Dermis microvascular lymphatic vessel endothelial cell (primary cell): Measurements from ENCODE around the gene SESN1. TPM values are rescaled to one million over a fixed set of nuclear protein-coding genes. Genes with fewer than 3 reads are reported as not detected.
A peak's percentile ranks its signal among the peaks of the same experiment; 100 is the strongest.

ENCODE experiments used
- DNase-seq, 2 donors: peaks; one replicate each; pipeline versions ENCODE4 v3.0.0 to v3.0.0-alpha.2; 2010; ENCODE audit warnings: low read depth in 2 of 2
- total RNA-seq: library from RNA; depleted of rRNA; stranded (reverse); fragments of >200 nt; gene quantifications from 2 replicates; pipeline ENCODE4 v1.2.1, GENCODE V29; 2014

The SESN1 gene
- total RNA-seq, 1 donor from 2014 or later = 33.6 TPM

DNA sequence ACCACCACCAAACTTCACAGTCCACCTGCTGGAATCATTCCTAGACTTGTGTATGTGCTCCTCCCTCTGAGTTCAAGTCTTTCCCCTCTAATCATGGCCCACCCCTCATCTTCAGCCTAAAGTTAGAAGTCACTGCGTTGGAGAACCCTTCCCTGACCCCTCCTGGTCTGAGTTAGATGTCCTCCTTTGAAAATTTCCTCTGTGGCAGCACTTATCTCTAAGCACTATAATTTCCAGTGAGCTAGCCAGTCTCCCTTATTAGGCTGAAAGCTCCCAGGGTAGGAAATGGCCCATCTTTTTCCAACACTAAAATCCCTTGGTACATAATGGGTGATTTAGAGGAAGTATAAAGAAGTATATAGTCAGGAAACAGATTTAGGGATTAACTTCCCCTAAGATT lies 63.2 kb downstream of the SESN1 start:
- DNase-seq = no peak

DNA sequence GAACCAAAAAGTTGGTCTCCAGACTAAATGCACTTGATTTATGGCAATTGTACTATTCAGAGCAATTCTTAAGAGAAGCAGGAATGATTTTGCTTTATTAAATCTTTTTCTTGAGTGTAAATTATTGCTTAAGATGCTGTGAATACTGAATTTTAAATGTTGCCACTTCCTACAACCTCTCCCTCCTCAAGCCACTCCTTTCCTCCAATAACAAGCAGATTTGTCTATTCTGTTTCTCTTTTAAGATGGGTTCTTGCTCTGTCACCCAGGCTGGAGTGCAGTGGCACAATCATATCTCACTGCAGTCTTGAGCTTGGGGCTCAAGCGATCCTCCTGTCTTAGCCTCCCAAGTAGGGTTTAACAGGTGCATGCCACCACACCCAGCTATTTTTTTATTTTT lies 65.3 kb downstream of the SESN1 start:
- no peak for DNase-seq

DNA sequence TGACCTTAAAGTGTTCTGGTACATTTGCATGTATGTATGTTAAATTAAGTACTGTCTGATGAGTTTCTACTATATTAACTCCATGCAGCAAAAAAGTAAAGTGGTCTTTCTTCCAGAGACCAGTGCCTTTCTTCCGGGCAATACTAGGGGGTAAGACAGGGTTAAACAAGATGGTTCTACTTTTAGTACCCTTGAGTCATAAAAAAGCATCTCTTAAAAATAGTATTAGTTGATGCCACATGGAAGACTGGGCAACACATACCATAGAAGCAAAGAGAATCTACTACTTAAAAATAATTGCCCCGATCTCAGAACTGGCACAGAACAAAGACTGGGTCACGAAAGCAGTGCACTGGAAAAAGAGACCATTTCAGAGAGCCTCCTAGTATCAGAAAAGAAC lies 66.2 kb downstream of the SESN1 start:
- DNase-seq = no peak

DNA sequence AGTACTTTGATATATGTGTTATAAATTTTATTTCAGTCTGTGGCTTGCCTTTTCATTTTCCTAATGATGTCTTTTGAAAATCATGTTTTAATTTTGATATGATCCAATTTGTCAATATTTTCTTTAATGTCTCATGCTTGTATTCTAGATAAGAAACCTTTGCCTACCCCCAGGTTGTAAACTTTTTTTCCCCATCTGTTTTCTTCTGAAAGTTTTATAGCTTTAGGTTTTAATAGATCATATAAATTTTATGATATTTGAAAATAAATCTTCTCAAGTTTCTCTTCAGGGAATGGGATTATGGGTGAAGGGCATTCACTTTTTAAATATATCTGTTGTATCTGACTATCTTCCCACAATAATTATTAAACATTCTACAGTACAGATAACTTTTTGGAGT lies 66.7 kb downstream of the SESN1 start:
- no peak for DNase-seq

DNA sequence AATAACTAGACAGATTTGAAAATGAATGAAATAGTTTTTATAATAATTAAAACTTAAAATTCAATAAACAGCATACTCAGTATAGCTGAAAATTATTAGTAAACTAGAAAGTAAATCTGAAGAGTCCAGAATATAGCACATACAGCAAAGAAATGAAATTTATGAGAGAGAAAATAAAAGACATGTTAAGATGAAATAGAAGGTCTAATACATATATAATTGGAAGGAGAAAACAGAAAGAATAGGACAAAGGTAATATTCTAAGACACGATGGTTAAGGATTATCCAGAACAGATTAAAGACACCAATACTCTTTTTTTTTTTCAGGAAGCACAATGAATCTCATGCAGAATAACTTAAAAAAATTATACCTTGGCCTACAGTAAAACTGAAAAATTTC lies 69.0 kb downstream of the SESN1 start:
- DNase-seq = no peak

DNA sequence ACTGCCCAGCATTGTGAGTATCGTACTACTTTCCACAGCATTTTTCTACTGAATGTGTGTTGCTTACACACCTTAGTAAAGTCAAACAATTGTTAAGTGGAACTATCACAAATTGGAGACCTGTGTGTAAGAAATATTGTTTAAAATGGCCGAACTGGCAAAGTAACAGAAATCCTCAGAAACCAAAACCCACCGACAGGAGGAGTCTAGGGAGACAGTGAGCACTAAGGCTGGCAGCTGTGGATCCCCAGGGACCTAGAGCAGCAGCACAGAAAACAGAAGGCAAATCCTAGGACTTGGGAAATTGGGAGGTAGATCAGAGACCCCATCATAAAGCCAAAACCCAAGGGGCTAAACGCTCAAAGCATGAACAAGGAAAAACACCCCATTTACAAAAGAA lies 69.9 kb downstream of the SESN1 start:
- no peak for DNase-seq

DNA sequence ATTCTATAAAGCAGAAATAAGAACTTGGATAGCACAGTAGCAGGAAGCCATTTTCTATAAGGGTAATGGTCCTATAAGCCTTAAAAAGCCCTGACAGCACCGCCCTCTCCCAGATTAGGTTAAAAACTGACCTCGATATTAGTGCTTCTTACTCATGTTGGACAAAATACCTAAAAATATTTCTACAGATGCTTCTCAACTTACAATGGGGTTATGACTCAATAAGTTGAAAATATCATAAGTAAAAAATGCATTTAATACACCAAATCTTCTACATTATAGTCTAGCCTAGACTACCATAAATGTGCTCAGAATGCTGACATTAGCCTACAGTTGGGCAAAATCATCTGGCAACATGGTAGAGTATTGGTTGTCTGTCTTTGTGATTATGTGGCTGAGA lies 70.3 kb downstream of the SESN1 start:
- no peak for DNase-seq

DNA sequence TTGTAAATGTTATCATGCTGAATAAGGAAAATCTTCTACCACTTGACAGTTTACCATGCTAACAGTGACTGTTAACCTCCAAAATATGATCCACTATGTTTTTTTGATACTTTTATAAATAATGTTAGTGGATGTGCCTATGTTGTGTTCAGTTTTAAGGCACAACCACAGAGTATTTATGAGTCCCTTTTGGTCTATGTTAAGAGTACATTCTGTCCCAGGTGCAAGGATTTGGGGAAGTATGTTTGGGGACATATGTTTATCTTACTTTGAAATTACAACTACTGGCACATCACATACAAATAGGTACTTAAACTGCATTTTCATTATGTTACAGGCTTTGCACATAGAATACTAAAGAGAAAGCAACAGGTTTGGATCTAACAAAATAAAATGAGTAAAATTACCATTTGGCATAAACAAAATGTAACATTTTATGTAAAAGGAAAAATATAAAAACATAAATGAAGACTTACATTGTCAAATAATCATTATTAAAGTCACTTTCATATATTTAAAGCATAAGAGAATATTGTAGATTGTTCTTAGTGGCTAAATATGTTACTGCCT lies 71.2 kb downstream of the SESN1 start:
- DNase-seq = no peak

DNA sequence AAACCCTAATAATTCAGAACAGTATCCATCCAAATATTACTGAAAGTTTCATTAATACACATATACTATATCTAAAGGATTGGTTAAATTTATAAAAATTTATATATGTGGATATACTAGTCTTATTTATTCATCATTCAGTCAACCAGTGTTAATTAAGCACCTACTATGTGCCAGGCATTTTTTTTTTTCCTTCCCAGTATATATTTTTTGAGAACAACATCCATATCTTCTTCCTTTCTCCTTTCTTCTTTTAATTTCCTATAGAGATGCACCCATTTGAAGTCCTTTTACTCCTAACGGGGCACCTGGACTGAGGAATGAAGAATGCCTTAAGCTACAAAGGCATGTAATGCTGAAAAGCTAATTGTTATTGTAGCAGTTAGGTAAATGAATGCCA lies 72.8 kb downstream of the SESN1 start:
- no peak for DNase-seq

DNA sequence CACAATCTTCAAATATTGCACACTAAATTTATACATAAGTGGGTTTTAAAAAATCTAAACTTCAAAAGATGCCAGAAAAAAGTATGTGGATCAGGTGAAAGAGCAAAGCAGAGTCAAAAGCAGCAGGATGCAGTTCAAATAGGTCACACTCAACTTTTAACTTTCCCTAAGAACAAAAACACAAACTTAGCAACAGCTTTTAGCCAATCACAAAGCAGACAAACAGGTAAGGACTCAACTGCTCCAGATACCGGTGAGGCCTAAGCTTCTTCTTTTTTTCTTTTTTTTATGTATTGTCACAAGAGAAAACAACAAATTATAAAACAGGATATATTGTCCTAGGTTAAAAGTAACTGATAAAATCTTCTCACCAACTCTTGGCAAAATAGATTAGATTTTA lies 74.7 kb downstream of the SESN1 start:
- no peak for DNase-seq

DNA sequence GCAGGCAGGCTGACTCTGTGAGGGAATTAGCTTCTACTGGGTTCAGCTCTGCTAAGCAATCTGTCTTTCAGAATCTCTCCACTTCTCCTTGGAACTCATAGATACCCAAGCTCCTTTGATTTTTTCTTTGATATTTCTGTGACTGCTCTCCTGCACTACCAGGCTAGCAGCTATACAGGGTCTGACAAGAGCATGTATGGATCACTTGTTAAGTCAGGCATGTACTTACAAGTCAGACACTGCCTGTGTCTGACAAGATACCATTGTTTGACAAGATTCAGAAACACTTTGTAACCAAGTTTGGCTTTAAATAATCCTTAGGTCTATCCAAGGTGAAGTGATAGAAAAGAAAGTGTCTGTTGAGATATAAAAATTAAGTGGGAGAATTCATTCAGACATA lies 79.5 kb downstream of the SESN1 start:
- no peak for DNase-seq

DNA sequence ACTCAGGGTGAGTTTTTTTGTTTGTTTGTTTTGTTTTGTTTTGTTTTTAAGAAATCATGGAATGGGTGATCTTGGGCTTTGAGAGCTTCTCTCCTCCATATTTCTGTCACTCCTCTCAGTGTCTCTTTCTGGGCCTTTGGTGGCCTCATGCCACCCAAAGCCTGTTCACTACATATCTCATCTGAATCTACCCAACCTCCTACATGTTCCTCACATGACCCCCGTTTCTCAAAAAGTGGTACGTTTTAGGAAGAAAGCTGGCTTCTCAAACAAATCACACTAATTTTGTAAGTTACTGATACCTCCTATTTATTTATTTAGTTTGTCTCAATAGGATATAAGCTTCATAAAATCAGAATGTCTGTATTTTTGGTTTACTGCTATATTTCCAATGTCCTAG lies 80.0 kb downstream of the SESN1 start:
- no peak for DNase-seq

DNA sequence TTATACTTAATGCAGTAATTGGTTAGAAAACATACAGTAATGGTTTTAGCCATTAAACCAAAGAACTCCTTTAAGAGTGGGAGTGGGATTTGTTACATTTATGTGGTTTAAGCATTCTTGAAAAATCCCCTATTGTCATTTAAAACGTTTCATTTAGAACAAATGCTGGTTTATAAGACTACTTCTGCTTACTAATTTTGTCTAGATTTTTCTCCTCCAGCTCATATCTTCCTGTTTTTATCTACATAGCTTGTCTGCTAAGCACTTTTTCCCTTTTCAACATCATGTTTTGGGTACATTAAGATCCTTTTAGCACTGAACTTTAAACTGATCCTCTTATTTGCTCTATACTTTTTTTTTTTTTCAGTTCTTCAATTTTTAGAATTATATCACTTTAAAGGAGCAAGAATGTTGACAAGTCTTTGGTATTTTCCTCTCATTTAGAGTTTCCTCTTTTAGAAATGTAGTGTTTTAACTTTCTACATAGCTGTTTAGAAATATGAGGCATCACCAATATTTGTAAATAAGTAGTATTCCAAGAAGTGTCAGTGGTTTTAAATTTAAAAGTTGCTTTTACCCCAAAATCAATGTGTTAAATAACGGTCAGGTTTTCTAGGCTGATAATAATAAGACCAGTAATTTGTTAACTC lies 80.9 kb downstream of the SESN1 start:
- DNase-seq = no peak

DNA sequence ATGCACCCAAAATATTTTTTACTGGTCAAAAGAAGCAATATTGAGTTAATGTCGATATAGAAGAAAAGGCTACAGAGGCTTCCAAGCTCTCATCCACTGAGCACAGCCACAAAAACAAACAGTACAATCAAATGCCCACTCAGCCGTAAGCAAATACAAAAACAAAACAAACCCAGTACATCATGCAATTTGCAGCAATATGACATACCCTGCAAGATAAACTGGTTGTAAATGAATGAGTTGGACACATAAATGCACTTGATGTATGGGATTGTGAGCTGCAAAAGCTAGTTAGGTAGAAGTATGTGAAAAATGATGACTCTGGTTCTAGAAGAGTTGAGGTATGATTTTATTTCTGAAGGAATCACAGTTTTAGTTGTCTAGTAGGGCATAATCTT lies 83.9 kb downstream of the SESN1 start:
- no peak for DNase-seq

DNA sequence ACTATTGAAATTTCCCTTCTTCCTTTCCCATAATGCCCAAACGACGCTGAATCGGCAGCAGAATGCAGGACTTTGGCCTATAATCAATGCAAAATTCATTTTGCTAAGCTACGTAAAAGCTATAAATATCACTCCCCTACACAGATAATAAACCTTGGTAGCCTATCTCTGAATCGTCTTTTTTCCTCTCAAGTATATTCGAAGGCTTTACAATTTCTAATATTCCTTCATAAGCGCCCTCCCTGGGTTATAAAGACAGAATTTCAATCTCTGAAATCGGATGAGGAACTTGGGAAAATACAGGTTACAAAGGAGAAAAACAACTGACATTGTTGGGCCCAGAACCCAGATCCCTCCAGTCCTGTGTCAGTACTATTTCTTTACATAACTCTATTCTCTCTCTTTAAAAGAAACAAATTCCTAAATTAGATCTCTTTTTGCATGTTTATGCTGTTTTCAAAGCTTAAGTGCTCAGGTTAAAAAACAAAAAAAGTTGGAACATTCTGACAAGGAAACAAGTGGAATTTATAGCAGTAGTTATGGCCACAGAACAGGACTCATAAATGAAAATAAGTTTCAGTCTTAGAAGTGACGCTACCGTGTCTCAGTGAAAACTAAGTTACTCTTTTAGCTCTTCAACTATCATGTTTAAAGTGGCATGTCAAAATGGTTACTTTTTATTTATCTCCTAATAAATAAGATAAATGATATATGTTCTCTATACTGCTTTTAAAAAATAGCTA lies 84.5 kb downstream of the SESN1 start:
- DNase-seq = no peak

DNA sequence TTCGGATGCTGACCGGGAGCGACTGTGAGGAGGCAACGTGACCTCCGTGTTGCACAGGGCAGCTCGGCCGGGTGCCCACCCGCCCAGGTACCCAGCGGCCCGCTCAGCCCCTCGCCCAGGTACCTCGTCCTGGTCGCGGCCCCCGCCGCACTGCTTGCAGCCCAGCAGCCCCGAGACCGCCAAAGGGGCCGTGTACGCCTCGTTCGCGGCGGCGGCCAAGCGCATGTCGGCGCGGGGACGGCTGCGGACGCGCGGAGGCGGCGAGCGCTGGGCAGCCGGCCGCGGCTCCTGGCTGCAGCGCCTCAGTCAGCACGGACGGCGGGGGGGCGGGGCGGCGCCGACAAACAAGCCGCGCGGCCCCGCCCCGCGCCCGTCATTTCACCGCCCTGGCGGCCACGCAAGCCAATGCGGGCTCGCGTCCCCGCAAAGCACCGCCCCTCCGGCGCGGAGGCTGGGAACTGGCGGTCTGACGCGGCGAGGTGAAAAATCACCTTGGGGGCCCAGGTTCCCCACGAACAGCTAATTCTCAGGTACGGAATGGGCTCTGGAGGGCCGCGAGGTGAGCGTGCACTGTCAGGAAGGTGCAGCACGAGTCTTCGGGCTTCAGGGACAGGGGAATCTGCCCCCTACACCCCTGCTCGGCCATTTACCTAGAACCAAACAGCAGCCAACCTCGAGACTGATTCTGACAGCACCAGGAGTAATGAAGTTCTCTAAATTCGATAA lies 85.2 kb downstream of the SESN1 start:
- peak; percentile 65 to 91 for DNase-seq

DNA sequence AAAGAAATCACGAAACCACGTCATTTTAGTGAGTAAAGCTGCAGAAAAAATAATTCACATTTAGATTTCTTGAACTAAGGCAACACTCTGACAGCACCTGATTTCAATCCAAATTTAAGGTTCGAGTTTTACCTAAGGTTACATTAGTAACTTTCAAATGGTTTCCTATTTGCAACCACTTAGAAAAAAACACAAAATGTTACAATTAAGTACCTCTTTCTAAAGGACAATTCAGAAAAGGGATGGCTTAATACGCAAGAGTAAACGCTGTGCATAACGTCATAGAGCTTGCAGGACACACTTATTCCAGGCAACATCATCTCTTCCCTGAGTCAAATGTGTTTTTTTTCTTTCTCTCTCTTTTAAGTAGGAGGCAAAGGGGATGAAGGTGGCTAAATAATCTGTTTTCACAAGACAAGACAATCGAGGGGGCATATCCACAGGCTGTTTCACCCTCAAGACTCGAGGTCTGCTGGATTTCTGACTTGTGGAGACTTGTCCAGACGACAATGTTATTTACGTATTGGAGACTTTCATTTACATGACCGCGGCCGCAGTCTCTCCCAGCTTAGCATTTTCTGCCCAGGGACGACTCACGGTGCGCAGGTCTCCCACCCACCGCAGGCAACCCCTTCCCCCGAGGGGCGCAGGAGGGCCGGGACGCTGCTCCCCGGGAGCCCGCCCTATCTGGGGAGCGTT lies 86.0 kb downstream of the SESN1 start:
- peak; percentile 21 to 61 for DNase-seq

DNA sequence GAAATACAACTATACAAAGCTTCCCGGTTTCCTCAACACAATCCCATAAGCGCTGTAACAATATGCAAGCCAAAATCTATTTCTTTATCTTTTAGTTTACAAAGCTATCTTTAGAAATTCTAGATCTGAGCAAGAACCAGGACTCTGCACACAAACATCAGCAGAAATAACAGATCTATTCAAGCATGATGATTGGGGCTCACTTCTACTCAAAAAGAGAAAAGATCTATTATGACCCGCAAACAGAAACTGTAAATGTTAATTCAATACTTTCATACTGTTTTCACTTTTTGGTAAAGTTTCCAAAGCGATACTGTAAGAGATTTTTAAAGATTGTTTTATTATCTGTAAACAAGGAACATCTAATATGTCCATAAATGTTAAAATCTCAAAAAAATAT lies 86.6 kb downstream of the SESN1 start:
- no peak for DNase-seq

DNA sequence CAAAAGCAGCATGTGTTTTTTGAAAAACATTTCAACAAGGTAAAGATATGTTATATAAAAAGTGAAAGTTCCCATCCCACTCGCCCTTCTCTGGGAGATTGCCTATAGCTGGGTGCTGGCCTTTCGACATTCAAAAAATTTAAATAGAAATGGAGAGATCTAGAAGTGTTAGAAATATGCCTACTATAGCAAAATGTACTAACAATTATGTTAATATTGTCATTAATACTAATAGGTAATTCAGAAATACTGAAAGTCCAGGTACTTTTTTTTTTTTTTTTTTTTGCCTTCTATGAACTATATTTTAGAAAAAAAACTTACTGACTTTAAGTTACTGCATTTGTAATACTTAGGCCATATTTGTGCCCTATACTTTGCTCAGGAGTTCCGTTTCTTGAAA lies 87.1 kb downstream of the SESN1 start:
- no peak for DNase-seq

DNA sequence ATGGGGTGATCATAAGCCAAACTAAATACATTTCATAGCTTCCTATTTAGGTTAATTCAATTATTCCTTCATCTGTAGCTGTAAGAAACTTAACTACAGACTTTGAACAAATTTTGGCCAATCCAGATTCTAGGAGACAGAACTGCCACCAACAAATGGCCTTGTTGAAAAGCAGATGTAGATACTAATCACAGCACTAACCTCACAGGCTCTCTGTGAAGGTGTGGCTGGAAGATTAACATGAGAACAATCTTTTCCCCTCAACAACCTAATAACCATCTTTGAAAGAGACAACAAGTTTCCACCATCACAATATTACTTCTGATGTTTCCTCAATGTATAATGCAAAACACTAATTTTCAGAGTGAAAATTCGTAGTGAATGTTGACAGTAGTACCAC lies 87.8 kb downstream of the SESN1 start:
- DNase-seq = no peak

DNA sequence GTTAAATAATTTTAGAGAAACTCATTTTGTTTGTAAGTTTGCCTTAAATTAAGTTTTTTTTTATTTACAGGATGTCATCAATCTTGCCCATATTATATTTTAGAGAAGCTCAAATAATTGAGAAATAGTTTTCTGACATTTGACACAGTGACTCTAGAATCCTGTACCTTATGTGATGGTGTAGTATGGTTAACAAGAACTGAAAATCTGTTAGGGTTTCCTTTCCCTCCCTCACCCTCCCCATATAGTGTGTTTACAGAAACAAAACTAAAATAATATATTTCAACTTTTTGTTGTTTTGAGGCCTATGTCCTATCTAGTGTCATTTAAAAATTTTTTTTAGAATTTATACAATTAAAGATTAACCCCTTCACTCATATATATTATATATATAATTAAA lies 91.8 kb downstream of the SESN1 start:
- DNase-seq = no peak
